Upper lobe of right lung (tissue), 1 donor: Measurements from ENCODE around the gene RYR1. TPM values are rescaled to one million over a fixed set of nuclear protein-coding genes. Genes with fewer than 3 reads are reported as not detected.
A peak's percentile ranks its signal among the peaks of the same experiment; 100 is the strongest.

ENCODE experiments used
- ATAC-seq: fragments of 200-7000 bp; cut with Tn5 transposase; one replicate; pipeline ENCODE4 v1.9.1; 2020; ENCODE audit warnings: mild to moderate bottlenecking, moderate library complexity
- DNase-seq: peaks from one replicate; pipeline ENCODE4 v3.0.0-alpha.2; 2020
- H3K27ac ChIP-seq: fragments of 200-600 bp; one replicate; pipeline ENCODE4 v1.8.0; 2022
- H3K27me3 ChIP-seq: fragments of 200-600 bp; one replicate; pipeline ENCODE4 v1.8.0; 2022; ENCODE audit warnings: mild to moderate bottlenecking
- H3K36me3 ChIP-seq: fragments of 200-600 bp; one replicate; pipeline ENCODE4 v1.8.0; 2022
- H3K4me1 ChIP-seq: fragments of 200-600 bp; one replicate; pipeline ENCODE4 v1.8.0; 2022
- H3K4me3 ChIP-seq: fragments of 200-600 bp; one replicate; pipeline ENCODE4 v1.8.0; 2022; ENCODE audit warnings: mild to moderate bottlenecking
- H3K9me3 ChIP-seq: fragments of 200-600 bp; one replicate; pipeline ENCODE4 v1.8.0; 2022
- CTCF ChIP-seq: fragments of 200-600 bp; IDR thresholded peaks from one replicate; pipeline ENCODE4 v1.8.0; 2022; ENCODE audit warnings: antibody characterized with exemption
- intact Hi-C: fragments of 100-400 bp; cut with DNase I; formaldehyde crosslinking; loops from one replicate; pipeline ENCODE4 v1.11.0; 2022
- long read RNA-seq: library from polyadenylated mRNA; unstranded; transcript quantifications from one replicate; pipeline ENCODE4 v2.0.0, GENCODE V29; 2021
- total RNA-seq: library from RNA; stranded (reverse); fragmentation: NEBNext Ultra II Directional; extraction: Animal tissue kit (Norgen Biotek cat#: 25700); gene quantifications from one replicate; pipeline ENCODE4 v1.2.1, GENCODE V29; 2021
- donor health status: DM: no; HTN: yes; CAD: no; lungs with severe emphysema.

The RYR1 gene
- 6.5 TPM for total RNA-seq
- long read RNA-seq, partial matches to known transcripts, result 17 of 33 reads
- long read RNA-seq, other reads (novel, unspliced or antisense), result 16 of 33 reads

GRCh38 chr19:38433268-38433733 is at the start of gene RYR1:
TSS of gene RYR1 (plus strand) at chr19:38433691. CDS start at chr19:38433830, 139 bp downstream.
- DNase-seq (peak; percentile 79), ATAC-seq (peak; percentile 89)
- H3K27ac ChIP-seq, result no peak within 1 kb of the TSS
- no peak within 1 kb of the TSS for H3K4me3 ChIP-seq
- H3K27me3 ChIP-seq, result peaks cover 35% of the 10 kb centered on the region
- intact Hi-C loops, result no loop called here
- no peaks in the 10 kb centered on the region for H3K36me3 ChIP-seq
- H3K4me1 ChIP-seq, result no peaks in the 10 kb centered on the region
- no peak for TF ChIP-seq CTCF
- no peaks in the 10 kb centered on the region for H3K9me3 ChIP-seq

DNA sequence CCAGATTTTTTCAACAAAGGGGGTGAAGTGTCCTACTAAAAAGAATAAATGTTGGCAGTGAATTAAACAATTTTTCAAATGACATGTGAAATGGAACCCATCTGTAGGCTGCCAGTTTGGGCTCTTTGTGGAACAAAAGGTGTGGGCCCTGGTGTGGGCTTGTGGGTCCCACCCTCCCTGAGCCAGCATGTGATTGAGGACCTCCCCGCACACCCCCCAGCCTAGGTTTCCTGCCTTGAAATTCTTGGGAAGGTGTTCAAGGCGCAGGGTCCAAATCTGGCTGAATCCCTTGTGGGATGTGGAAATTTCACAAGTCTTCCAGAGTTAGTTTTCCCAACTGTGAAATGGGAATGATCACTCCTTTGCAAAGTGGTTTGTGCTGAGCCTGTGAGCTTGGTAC is 49.7 kb upstream of the RYR1 start:
- no peak overlapping the region for H3K4me3 ChIP-seq
- intact Hi-C loops, result no loop called here
- DNase-seq, result no peak
- peaks cover 52% of the 10 kb centered on the region for H3K36me3 ChIP-seq
- no peaks in the 10 kb centered on the region for H3K9me3 ChIP-seq
- no peak for ATAC-seq
- H3K4me1 ChIP-seq, result peaks cover 20% of the 10 kb centered on the region
- no peak overlapping the region for H3K27ac ChIP-seq
- no peak for TF ChIP-seq CTCF
- H3K27me3 ChIP-seq, result no peaks in the 10 kb centered on the region

DNA sequence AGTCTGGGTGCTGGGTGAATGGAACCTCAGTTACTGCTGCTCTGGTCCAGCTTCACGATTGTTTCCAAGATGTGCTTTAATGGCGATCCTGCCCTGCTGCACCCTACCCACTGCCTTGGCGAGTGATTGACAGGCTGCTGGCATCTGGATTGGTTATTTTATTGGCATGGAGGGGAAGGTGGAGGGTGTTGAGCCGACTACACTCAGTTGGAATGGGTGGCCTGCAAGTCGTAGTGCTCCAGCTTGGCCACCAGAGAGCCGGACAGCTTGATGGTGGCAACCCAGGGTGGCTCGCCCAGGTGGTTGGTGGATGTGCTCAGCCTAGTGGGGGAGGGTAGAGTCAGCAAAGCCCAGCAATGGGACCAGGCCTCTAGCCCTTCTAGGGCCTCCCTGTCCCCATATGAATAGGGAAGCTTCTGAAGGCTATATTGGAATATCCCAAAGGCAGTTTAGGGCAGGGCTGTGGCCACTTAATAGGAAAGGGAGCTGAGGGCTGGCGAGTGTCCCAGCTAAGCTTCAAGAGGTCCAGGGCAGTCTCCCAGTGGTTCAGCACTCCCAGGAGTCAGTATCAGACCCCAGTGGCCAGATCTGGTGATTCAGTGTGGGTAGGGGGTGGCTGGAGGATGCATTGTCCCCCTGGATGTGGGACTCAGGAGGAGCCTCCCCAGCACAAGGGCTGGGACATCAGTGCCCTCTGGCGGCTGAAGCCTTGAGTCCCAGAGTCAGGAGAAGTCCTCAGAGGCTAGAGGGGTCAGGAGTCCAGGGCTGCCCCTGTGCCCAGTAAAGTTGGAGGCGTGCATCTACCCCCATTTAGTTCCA is 49.1 kb upstream of the RYR1 start:
- H3K27me3 ChIP-seq, result no peaks in the 10 kb centered on the region
- no peak for TF ChIP-seq CTCF
- H3K36me3 ChIP-seq, result peaks cover 46% of the 10 kb centered on the region
- intact Hi-C loops, result no loop called here
- H3K9me3 ChIP-seq, result no peaks in the 10 kb centered on the region
- H3K27ac ChIP-seq, result no peak overlapping the region
- DNase-seq (no peak), ATAC-seq (no peak)
- no peak overlapping the region for H3K4me3 ChIP-seq
- H3K4me1 ChIP-seq, result peaks cover 25% of the 10 kb centered on the region

- DNase-seq (no peak), ATAC-seq (no peak)
- no peak overlapping the region for H3K27ac ChIP-seq
- peaks cover 25% of the 10 kb centered on the region for H3K4me1 ChIP-seq
- no peak overlapping the region for H3K4me3 ChIP-seq
- H3K27me3 ChIP-seq, result no peaks in the 10 kb centered on the region
- intact Hi-C loops, result no loop called here
- H3K36me3 ChIP-seq, result peaks cover 37% of the 10 kb centered on the region
- no peak for TF ChIP-seq CTCF
- H3K9me3 ChIP-seq, result no peaks in the 10 kb centered on the region
Measured at GRCh38 chr19:38385057-38385803, 48.3 kb upstream of the RYR1 start.

- Histone ChIP-seq H3K36me3 (peaks cover 33% of the 10 kb centered on the region), H3K9me3 (no peaks in the 10 kb centered on the region), H3K4me3 (no peak overlapping the region), H3K27me3 (no peaks in the 10 kb centered on the region), H3K4me1 (peaks cover 25% of the 10 kb centered on the region), H3K27ac (no peak overlapping the region)
- no peak for DNase-seq
- no peak for TF ChIP-seq CTCF
- intact Hi-C loops, result no loop called here
- ATAC-seq, result no peak
Measured at GRCh38 chr19:38385804-38386257, 47.7 kb upstream of the RYR1 start.
